B cell (primary cell): Measurements from ENCODE around the gene PKMYT1.
"Not testable (repeated sequence)": the region's sequence is repeated elsewhere in the genome, so short reads cannot be mapped to it uniquely, and the experiment has no call there.

Experiments used
- EZH2 ChIP-seq: IDR thresholded peaks from 2 replicates; pipeline ENCODE4 v1.6.1; 2012; ENCODE audit warnings: borderline replicate concordance, low read depth, mild to moderate bottlenecking, moderate library complexity, low read length; ENCODE audit not compliant: insufficient read depth, poor library complexity, severe bottlenecking
- TF ChIP-seq, protein P1 (sequence below): fragments of 200-600 bp; IDR thresholded peaks from one replicate; pipeline ENCODE4 v1.8.0; 2022; ENCODE audit warnings: antibody characterized with exemption, mild to moderate bottlenecking

DNA sequence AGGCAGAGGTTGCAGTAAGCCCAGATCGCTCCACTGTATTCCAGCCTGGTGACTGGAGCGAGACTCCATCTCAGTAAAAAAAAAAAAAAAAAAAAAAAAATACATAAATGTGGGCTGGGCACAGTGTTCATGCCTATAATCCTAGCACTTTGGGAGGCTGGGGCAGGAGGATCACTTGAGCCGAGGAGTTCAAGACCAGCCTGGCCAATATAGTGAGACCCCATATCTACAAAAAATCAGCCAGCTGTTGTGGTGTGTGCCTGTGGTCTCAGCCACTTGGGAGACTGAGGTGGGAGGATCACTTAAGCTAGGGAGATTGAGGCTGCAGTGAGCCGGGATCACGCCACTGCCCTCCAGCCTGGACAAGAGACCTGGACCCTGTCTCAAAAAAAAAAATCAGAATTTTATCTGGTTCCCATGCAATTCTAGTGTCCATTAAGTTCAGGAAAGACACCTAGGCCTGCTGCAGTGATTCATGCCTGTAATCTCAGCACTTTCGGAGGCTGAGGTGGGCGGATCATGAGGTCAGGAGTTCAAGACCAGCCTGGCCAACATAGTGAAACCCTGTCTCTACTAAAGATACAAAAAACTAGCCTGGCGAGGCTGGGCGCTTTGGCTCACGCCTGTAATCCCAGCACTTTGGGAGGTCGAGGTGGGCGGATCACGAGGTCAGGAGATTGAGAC lies 48.9 kb downstream of the PKMYT1 start:
- TF ChIP-seq, protein P1, sequence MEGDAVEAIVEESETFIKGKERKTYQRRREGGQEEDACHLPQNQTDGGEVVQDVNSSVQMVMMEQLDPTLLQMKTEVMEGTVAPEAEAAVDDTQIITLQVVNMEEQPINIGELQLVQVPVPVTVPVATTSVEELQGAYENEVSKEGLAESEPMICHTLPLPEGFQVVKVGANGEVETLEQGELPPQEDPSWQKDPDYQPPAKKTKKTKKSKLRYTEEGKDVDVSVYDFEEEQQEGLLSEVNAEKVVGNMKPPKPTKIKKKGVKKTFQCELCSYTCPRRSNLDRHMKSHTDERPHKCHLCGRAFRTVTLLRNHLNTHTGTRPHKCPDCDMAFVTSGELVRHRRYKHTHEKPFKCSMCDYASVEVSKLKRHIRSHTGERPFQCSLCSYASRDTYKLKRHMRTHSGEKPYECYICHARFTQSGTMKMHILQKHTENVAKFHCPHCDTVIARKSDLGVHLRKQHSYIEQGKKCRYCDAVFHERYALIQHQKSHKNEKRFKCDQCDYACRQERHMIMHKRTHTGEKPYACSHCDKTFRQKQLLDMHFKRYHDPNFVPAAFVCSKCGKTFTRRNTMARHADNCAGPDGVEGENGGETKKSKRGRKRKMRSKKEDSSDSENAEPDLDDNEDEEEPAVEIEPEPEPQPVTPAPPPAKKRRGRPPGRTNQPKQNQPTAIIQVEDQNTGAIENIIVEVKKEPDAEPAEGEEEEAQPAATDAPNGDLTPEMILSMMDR: not testable (repeated sequence)
- not testable (repeated sequence) for TF ChIP-seq EZH2
